HG02970 (cell line): ENCODE data around the gene IQGAP3.
A peak's percentile ranks its signal among the peaks of the same experiment; 100 is the strongest.

Experiments
- ATAC-seq: cut with Tn5 transposase; IDR thresholded peaks from one replicate; pipeline ENCODE4 v1.9.1; 2021; ENCODE audit warnings: mild to moderate bottlenecking, moderate library complexity, moderate number of reproducible peaks; ENCODE audit not compliant: unreplicated experiment, low FRiP score

The IQGAP3 gene

DNA sequence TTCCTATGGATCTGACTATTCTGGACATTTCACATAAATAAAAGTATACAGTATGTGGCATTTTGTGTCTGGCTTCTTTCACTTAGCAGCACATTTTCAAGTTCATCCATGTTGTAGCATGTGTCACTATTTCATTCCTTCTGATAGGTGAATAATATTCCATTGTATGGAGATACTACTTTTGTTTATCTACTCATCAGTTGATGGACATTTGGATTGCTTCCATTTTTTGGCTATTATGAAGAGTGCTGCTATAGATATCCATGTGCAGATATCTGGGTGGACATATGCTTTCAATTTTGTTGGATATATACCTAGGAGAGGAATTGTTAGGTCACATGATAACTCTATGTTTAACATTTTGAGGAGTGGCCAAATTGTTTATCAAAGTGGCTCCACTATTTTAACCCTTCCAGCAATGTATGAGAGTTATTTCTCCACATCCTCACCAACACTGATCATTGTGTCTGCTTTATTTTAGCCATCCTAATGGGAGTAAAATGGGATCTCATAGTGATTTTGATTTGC lies 49.9 kb downstream of the IQGAP3 start:
- ATAC-seq = no peak

DNA sequence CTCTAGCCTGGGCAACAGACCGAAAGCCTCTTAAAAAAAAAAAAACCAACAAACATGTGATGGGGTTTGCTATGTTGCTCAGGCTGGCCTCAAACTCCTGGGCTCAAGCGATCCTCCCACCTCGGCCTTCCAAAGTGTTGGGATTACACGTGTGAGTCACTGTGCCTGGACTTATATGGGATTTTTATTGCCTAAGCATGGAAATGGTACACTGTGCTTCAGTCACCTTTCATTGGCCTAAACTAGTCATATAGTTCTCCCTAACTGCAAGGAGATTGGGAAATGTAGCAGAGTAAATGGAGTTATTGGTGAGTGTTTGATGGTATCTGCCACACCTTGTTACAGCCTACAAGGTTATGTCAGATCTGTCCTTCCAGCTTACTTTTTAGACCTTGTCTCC lies 54.6 kb downstream of the IQGAP3 start:
- ATAC-seq = no peak

DNA sequence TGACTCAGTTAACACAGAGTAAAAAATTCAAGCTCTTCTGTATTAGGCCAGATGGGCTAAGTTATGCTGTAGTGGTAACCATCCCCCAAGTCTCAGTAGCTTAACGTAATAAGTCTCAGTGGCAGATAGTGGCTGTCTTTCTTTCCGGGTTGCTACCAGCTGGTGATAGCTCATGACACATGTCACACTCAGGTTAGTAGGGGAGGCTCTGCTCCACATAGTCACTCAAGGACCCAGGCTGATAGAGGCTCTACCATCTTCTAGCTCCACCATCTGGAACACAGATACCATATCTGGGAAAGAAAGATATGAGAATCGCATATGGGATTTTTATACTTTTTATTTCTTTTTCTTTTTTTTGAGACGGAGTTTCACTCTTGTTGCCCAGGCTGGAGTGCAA lies 55.5 kb downstream of the IQGAP3 start:
- no peak for ATAC-seq

DNA sequence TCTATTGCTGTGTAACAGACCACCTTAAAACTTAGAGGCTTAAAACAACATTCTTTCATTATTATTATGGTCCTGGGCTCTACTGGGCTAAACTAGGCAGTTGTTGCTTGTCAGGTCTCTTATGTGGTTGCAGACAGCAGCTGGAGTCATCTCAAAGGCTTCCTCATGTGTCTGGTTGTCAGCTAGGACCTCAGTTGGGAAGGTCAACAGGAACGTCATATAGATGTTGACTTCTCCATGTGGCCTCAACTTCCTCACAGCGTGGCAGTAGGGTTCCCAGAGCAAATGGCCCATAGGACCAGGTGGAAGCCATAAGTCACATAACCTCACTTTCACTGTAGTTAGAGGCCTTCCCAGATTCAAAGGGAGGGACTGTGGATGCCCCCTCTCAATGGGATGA lies 56.4 kb downstream of the IQGAP3 start:
- ATAC-seq = no peak

DNA sequence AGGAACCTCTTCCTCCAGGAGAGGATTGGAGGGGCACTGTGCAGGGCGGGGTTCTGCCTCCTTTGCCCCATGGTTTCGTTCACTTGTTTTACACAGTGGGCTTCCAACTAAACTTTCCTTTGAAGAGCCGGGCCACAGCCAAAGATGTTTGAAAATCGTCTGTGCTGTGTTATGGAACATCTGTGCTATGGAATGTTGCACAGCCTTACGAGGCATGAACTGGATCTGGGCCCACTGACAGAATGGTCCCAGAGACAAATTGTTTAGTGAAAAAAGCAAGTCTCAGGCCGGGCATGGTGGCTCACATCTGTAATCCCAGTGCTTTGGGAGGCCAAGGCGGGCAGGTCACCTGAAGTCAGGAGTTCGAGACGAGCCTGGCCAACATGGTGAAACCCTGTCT lies 59.2 kb downstream of the IQGAP3 start:
- no peak for ATAC-seq

DNA sequence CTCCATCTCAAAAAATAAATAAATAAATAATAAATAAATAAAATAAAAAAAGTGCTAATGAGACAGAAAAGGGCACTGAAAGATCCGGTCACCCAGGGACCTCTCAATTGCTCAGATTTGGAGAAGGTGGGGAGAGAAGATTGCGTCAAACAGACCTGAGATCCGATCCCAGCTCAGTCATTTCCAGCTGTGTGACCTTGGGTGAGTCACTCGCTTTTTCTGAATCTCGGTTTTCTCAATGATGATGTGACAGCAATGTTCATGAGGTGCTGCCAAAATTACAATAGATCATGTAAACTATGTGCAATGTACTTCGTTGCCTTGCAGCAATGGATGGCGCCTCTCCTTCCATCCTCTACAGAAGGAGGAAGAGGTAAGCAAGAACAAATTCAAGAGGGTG lies 60.7 kb downstream of the IQGAP3 start:
- no peak for ATAC-seq

DNA sequence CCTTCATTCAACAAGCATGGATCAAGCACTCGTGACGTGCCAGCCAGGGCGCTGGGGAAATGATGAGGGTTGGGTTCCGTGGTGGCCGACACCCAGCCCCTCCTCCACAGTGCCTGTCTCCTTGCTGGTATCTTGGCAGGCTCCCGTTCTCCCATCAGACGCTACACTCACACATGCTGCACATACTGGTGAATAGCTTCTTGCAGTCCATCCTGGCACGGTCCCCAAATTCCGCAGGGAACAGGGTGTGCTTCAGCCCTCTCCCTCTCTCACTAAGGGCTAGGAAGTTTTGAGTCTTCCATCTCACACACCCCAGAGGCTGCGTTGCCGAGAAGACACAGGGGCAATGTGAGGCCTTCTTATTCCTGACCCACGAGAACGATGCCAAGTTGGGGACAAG lies 61.7 kb downstream of the IQGAP3 start:
- ATAC-seq = no peak

DNA sequence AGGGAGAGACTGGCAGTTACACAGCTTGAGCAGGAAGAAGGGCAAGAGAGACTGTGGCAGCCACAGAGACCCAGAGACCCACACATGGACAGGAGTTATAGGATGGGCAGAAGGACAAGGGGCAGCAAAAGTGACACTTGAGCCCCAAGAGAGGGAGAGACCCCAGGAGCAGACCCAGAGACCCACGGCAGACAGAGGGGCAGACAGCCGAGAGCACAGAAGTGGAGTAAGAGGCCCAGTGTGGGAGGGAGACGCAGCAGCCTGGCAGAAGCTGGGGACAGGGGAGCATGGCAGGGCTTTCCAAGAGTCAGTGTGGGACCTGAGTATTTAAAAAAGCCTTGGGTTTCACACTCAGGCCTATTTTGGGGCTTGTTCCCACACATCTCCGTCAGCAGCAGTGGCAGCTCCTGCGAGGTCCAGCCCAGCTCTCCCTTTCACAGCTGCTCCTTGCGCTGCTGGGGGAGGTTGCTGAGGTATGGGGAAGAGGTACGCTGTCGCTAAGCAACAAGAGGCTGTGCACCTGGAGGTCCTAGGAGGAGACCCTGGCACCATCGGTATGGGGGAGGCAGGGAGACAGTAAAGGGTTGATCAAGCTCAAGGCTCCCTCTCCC lies 62.8 kb downstream of the IQGAP3 start:
- ATAC-seq = no peak

DNA sequence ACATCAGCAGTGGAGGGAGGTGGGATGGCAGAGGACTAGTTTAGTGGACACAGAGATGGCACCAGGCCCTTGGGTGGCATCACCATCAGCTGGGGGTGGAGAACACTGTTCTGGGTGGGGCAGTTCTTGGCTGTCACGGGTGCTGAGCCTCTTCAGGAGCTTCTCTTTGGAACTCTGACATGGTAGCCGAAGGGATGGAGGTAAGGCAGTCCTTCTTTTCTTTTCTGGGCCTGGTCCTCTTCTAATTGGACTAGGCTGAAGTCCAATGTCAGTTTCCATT lies 63.5 kb downstream of the IQGAP3 start:
- no peak for ATAC-seq

DNA sequence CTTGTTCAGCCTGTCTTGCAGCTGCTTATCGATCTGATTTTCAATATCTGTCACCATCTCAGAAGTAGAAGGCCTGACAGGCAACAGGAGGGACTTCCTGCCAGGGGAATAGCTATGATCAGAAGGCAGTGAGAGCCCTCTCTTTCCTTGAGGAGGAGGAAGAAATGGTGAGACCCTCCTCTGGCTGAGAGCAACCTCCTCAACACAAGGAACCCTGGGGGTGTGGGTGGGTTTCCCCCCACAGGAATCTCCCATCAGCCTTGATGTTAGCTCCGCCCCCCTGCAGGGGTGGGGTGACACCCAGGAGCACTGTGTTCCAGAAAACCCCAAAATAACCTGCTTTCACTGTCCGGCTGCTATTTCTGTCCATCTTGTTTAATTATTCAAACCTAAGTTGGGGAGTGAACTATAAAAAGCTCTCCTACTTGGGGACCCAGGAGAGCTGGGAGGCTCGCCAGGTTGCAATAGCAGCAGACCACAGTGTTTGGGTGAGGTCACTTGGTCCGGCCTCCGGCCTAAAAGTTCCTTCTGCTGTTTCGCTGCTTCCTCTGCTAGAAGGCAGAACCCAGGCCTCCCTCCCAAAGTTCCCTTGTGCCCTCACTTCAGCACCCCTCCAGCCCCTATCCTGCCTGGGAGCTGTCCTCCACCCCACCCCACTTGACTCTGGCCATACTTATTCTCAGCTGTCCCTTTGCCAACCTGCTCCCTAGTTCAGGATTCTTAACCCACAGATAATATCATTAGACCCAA lies 64.0 kb downstream of the IQGAP3 start:
- no peak for ATAC-seq

DNA sequence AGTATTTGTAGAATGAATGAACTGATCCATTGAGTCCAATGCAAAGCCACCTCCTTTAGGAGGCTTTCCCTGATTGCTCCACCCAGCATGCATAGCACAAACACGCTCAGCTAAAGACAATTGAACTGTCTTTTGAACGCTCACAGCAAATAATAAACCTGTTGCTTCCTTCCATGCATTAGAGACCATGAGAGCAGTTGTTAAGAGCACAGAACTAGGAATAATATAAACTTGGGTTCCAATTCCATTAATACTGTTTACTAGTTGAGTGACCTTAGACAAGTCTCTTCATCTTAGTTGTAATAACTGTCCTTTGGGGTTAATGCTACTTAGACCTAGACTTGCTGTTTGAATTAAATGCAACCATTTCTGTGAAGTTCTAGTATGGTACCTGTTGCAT lies 65.9 kb downstream of the IQGAP3 start:
- no peak for ATAC-seq

DNA sequence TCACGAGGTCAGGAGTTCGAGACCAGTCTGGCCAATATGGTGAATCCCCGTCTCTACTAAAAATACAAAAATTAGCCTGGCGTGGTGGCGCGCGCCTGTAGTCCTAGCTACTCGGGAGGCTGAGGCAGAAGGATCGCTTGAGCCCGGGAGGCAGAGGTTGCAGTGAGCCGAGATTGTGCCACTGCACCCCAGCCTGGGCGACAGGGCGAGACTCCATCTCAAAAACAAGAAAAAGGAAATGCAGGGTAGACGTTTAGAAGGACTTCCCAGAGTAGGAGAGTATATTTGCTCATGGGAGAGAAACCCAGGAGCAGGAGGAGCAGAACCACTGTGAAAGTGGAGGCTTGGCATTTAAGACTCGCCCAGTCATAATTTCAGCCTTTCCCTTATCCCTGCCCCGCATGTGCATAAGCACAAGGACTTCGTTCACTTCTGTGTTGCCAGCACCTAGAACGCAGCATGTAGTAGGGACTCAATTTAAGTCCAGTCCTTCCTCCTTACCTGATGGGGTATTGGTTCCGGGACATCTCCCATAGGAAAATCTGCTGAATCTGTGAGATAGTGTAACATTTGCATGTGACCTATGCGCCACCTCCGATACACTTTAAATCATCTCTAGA lies 66.6 kb downstream of the IQGAP3 start:
- ATAC-seq = no peak

DNA sequence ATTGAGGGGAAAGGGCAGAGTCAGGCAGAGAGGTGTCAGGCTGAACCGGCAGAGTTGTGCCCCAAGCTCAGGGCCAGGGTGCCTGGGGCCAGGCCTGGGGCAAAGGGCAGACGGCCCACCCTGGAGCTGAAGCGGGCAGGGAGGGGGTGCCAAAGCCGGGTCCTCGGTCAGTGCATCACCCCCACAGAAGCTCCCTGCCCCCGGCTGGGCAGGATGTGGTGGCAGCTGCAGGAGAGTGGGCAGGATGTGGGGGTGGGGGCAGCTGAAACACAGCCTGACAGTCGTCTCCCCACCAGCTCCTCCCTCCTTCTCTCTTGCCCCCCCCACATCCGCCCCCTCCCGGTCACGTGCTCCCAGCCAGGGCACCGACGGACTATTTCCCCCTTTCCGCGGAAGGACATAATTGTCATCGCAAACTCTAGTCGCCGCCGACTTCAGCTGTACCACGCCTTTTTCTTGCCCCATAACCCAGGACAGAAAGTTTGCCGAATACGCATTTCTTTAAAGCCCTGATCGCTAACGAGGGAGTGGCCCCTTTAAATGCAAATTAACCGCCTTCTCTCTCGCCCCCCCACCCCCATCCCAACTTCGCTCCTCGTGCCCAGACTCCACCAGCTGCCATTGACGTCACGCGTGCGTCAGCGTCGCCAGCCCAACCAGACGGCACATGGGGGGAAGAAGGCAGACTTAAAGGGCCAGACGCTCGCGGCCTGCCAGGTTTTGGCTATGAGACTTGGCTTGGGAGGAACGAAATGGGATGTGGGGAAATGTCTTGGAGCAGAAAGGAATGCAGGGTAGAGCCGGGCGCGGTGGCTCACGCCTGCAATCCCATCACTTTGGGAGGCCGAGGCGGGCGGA lies 67.3 kb downstream of the IQGAP3 start:
- peak; percentile 33 for ATAC-seq

DNA sequence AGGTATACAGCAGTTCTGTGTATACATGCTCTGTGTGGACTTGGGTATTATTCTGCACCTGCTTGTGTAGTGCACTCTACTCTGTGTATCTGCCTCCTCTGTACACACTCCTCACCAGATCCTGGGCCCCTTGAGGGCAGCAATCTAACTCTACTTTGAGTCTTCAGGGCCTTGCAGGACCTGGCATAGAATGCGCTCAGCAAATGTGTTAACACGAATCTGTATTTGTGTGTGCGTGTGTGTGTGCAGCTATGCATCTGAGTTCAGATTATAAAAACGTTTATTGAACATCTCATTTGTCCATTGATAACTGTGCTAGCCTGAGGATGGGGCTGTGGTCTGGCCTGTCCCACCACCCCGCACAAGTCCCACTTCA lies 67.9 kb downstream of the IQGAP3 start:
- ATAC-seq = no peak

DNA sequence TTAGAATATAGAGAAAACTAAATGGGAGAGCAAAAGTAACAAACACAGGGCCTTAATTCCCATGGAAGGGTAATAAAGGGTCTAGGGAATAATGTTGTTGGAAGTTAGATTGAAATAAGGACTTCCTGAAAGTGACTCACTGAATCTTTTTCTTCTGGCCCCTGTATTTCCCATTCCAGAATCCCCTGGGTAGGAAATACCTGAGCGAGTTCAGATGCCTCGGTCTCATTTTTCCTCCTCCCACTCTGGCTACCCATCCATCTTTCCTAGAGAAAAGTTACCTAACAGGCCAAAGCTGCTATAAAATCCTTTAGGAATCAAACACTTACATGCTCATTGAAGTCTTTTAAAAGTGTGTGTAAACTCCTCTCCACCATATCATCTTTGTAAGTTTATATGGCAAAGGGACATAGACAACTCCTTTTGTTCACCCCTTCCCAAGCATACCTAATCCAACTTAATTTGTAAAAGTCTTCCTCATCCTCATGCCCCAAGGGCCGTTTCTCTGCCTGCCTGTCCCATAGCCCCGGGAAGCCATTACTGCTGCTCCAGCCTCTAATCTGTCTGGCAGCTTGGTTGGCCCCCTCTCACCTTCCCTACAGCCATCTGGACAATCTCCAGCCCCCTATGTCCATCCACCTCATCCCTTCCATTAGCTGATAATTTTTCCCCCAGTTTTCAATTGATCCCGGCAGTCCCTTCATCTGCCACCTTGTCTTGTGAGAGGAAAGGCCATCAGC lies 68.5 kb downstream of the IQGAP3 start:
- no peak for ATAC-seq

DNA sequence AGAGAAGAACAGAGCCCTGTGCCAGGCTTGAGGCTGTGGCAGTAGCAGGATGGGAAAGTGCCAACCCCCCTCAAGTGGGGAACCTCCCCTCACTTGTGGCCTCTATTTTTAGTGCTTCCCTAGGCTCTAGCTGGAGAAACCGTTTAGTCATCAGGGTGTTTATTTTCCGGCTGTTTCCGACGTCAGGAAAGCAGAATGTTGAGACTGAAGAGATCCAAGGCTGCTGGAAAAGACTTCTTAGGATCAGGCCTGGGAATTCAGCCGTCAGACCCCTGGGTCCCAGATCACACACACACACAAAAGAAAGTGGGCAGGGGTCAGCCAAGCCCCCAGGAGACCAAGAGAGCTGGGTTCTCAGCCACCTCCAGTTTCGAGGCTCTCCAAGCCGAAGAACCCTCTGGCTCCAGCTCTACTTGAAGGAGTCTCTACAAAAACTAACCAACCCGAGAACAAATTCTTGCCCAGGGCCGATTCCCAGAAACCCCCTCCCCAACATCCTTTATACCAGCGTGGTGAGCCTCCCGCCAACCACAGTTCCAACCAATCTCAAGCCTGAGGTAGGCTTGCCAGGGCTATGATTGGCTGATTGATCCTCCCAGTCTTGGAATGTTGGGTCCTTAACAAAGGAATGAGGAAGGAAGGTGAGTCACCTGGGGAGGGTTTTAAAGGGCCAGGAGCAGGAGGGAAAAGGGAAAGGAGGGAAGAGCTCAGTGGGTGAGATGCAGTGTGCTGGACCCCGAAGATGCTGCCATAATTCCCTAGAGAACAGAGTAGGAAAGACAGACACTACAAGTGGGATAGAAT lies 69.3 kb downstream of the IQGAP3 start:
- no peak for ATAC-seq

DNA sequence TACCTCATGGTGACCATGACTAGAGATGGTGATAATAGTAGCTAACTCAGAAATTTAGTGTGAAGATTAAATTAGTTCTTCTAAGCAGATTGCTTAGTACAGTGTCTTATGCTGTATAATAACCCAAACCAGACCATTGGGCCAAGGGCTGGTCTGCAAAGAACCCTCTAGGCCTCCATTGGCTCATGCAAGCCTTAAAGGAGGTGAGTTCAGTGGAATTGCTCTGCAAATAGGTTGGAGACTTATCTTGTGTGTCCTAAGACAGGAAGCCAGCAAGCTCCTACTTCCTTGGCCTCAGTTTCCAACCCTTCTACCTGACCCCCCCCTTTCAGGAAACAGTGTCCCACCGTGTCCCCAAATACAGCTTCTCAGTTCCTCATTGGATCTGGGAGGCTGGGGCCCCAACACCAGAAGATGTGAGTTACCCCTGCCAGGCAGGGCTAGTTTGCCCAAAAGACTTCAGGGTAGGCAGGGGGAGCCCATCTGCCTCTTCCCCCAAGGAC lies 69.9 kb downstream of the IQGAP3 start:
- no peak for ATAC-seq

DNA sequence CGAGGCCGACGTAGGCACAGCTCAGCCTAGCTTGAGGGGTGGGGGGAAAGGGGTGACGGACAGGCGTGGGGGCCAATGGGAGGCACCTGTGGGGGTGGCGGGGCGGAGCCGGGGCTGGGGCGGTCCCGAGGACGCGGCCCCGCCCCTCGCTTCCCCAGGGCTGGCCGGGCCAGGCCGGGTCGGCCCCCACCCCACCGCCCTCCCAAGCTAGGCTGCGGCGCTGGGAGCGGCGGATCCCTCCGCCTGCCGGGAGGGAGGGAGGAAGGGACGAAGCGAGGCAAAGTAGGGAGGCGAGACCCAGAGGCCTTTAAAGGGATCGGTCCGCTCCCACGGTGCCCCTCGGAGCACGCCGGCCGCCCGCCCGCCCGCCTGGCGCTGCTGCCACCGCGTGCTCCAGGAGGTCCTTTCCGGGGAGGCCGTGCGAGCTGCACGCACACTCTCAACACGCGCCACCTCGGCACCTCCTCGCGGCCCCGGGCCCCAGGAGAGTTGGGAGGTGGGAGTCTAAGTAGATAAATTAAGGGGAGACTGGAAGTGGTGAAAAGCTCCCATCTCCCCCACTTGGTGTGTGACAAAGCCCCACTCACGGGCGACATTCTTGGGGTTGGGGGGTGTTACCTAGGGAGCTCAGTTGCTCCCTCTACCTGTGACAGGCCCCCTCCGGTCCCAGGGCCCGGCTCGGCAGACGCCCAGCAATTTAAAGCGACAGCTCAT lies 71.4 kb downstream of the IQGAP3 start:
- peak; percentile 44 for ATAC-seq

DNA sequence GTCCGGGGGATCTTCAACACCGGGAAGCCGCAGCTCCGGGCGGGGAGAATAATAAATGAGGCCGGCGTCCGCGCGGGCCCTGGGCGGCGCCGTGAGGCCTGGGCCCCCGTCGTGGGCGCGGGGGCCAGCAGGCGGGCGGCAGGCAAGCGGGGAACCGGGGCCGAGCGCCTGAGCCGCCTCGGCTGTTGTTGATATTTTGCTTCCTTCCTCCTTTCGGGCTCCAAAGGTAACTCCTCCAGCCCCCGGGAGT lies 71.9 kb downstream of the IQGAP3 start, which contains the start of gene MEF2D:
Gene MEF2D (minus strand): TSS at position 233 of the 250 bp plus-strand sequence. CDS start 17,483 bp downstream, outside the sequence.
- no peak for ATAC-seq
